SU-DHL-6 (cell line): ENCODE measurements around the gene SUSD6.

Source experiments
- H2AFZ ChIP-seq: fragments of 200-600 bp; sonication (generic); 2 replicates; pipeline ENCODE4 v1.6.1; 2014; ENCODE audit warnings: low read depth, mild to moderate bottlenecking, moderate library complexity, mixed read lengths, antibody characterized with exemption, low read length; ENCODE audit not compliant: severe bottlenecking
- H3F3A ChIP-seq: fragments of 200-600 bp; shearing (Covaris generic); 2 replicates; pipeline ENCODE4 v1.6.0; 2016; ENCODE audit warnings: antibody characterized with exemption, mild to moderate bottlenecking; ENCODE audit not compliant: insufficient read depth
- H3K27ac ChIP-seq: fragments of 200-600 bp; sonication (generic); 2 replicates; pipeline ENCODE4 v1.5.1; 2016; ENCODE audit warnings: low read depth, mild to moderate bottlenecking, low read length, moderate library complexity, mixed read lengths
- H3K27me3 ChIP-seq: fragments of 200-600 bp; sonication (generic), shearing (Covaris generic); 2 replicates; pipeline ENCODE4 v1.6.0; 2014; ENCODE audit warnings: mild to moderate bottlenecking, low read length
- H3K36me3 ChIP-seq: fragments of 200-600 bp; sonication (generic); 2 replicates; pipeline ENCODE4 v1.6.1; 2014; ENCODE audit warnings: mild to moderate bottlenecking, low read length, mixed read lengths
- H3K4me2 ChIP-seq: fragments of 300-600, 200-600 bp; shearing (Covaris generic), sonication (generic); 2 replicates; pipeline ENCODE4 v1.6.0; 2014; ENCODE audit warnings: low read length, low read depth, mild to moderate bottlenecking; ENCODE audit not compliant: poor library complexity, severe bottlenecking
- H3K4me3 ChIP-seq: fragments of 200-600 bp; sonication (generic); 2 replicates; pipeline ENCODE4 v1.5.1; 2014; ENCODE audit warnings: antibody characterized with exemption, low read length, mild to moderate bottlenecking, mixed read lengths; ENCODE audit not compliant: insufficient read depth, poor library complexity, severe bottlenecking
- H3K79me2 ChIP-seq: fragments of 200-600 bp; sonication (generic); 2 replicates; pipeline ENCODE4 v1.6.1; 2014; ENCODE audit warnings: mild to moderate bottlenecking, low read length, moderate library complexity; ENCODE audit not compliant: insufficient read depth
- H3K9ac ChIP-seq: fragments of 200-600 bp; sonication (generic); 2 replicates; pipeline ENCODE4 v1.7.0; 2014; ENCODE audit warnings: mild to moderate bottlenecking, low read length
- H3K9me2 ChIP-seq: fragments of 200-600 bp; sonication (generic); replicated peaks from 2 replicates; pipeline ENCODE4 v1.6.1; 2014; ENCODE audit warnings: low read length; ENCODE audit not compliant: insufficient read depth
- H3K9me3 ChIP-seq: fragments of 200-600 bp; sonication (generic); 2 replicates; pipeline ENCODE4 v1.6.1; 2014; ENCODE audit warnings: low read length, mixed read lengths; ENCODE audit not compliant: insufficient read depth
- H4K20me1 ChIP-seq: fragments of 200-600 bp; sonication (generic); 2 replicates; pipeline ENCODE4 v1.6.1; 2014; ENCODE audit warnings: low read depth, mild to moderate bottlenecking, antibody characterized with exemption, low read length, moderate library complexity, mixed read lengths
- CTCF ChIP-seq: fragments of 200-600 bp; sonication (generic); IDR thresholded peaks from one replicate; pipeline ENCODE4 v1.5.1; 2017; ENCODE audit warnings: antibody characterized with exemption, mild to moderate bottlenecking, low read length, moderate library complexity; ENCODE audit not compliant: insufficient read depth, poor library complexity, severe bottlenecking
- EZH2phosphoT487 ChIP-seq: fragments of 200-600 bp; sonication (generic), shearing (Covaris generic); conservative IDR thresholded peaks from 2 replicates; pipeline ENCODE4 v1.6.1; 2018; ENCODE audit warnings: mild to moderate bottlenecking, antibody characterized with exemption, low read length, moderate library complexity, mixed read lengths

SUSD6 gene

GRCh38 chr14:69667938-69668335, 56.5 kb downstream of the SUSD6 start:
- Histone ChIP-seq H3K27ac (peak overlapping the region; percentile 84), H3F3A (peaks cover 36% of the 10 kb centered on the region), H3K79me2 (peaks cover 97% of the 10 kb centered on the region)

GRCh38 chr14:69669375-69669774, 58.0 kb downstream of the SUSD6 start:
- Histone ChIP-seq H4K20me1 (no peaks in the 10 kb centered on the region; the same call in 1 of the 2 replicates), H3K9me3 (no peaks in the 10 kb centered on the region), H3K9ac (no peak overlapping the region)

More at GRCh38 chr14:69667938-69668335, 56.5 kb downstream of the SUSD6 start:
- Histone ChIP-seq H3K9ac (peak overlapping the region; percentile 44), H3K4me2 (peak overlapping the region; percentile 65), H4K20me1 (no peaks in the 10 kb centered on the region; the same call in 1 of the 2 replicates), H3K9me2 (no peaks in the 10 kb centered on the region), H3K4me3 (no peak overlapping the region), H3K9me3 (no peaks in the 10 kb centered on the region), H3K27me3 (no peaks in the 10 kb centered on the region), H2AFZ (no peak overlapping the region), H3K36me3 (peaks cover 3% of the 10 kb centered on the region; the same call in 1 of the 2 replicates)
- TF ChIP-seq CTCF (no peak), EZH2phosphoT487 (no peak)

GRCh38 chr14:69670093-69670492, 58.7 kb downstream of the SUSD6 start:
- no peaks in the 10 kb centered on the region for H3K27me3 ChIP-seq
- peaks cover 37% of the 10 kb centered on the region for H3F3A ChIP-seq
- 0 out of 2 replicates have a peak overlapping the region, but pooled peaks have one; percentile 22 for H3K27ac ChIP-seq
- H3K79me2 ChIP-seq, result peaks cover 98% of the 10 kb centered on the region
- no peak overlapping the region for H3K4me3 ChIP-seq
- H3K9ac ChIP-seq, result no peak overlapping the region
- no peaks in the 10 kb centered on the region for H3K9me3 ChIP-seq
- peaks cover 3% of the 10 kb centered on the region; the same call in 1 of the 2 replicates for H3K36me3 ChIP-seq
- no peaks in the 10 kb centered on the region for H3K9me2 ChIP-seq
- TF ChIP-seq CTCF (no peak), EZH2phosphoT487 (no peak)
- H3K4me2 ChIP-seq, result no peak overlapping the region
- no peak overlapping the region for H2AFZ ChIP-seq
- no peaks in the 10 kb centered on the region; the same call in 1 of the 2 replicates for H4K20me1 ChIP-seq

More at GRCh38 chr14:69669375-69669774, 58.0 kb downstream of the SUSD6 start:
- peaks cover 3% of the 10 kb centered on the region; the same call in 1 of the 2 replicates for H3K36me3 ChIP-seq
- TF ChIP-seq CTCF (no peak), EZH2phosphoT487 (no peak)
- peaks cover 98% of the 10 kb centered on the region for H3K79me2 ChIP-seq
- H3F3A ChIP-seq, result peaks cover 44% of the 10 kb centered on the region
- H3K9me2 ChIP-seq, result no peaks in the 10 kb centered on the region
- no peak overlapping the region for H2AFZ ChIP-seq
- no peaks in the 10 kb centered on the region for H3K27me3 ChIP-seq
- peak overlapping the region; percentile 22; the same call in 1 of the 2 replicates for H3K27ac ChIP-seq
- H3K4me2 ChIP-seq, result no peak overlapping the region
- H3K4me3 ChIP-seq, result no peak overlapping the region
